HCT116 (cell line): ENCODE measurements around the gene ALOX15.

ENCODE experiments used
- CEBPB ChIP-seq: IDR thresholded peaks from 2 replicates; pipeline ENCODE4 v1.6.1; 2012; ENCODE audit warnings: low read depth
- CTCF ChIP-seq, 3 experiments: fragments of 200-600 bp in 1 of 3; sonication (generic) in 1 of 3; IDR thresholded peaks in 2 of 3; conservative IDR thresholded peaks in 1 of 3; 2 replicates each; pipeline ENCODE4 v1.5.1; 2012 to 2017; ENCODE audit warnings: low read depth in 2 of 3, low read length in 2 of 3, antibody characterized with exemption in 1 of 3, borderline replicate concordance in 1 of 3, control low read depth in 1 of 3, mild to moderate bottlenecking in 1 of 3, mixed read lengths in 1 of 3, mixed run types in 1 of 3, moderate library complexity in 1 of 3; ENCODE audit not compliant: insufficient read depth in 1 of 3
- EZH2 ChIP-seq: fragments of 200-600 bp; sonication (generic); IDR thresholded peaks from 2 replicates; pipeline ENCODE4 v1.6.1; 2017; ENCODE audit warnings: antibody characterized with exemption, mixed run types
- EZH2phosphoT487 ChIP-seq: fragments of 200-600 bp; IDR thresholded peaks from 2 replicates; pipeline ENCODE4 v1.6.1; 2018; ENCODE audit warnings: antibody characterized with exemption, borderline replicate concordance
- JUND ChIP-seq: IDR thresholded peaks from 2 replicates; pipeline ENCODE4 v1.6.1; 2012
- POLR2A ChIP-seq: IDR thresholded peaks from 2 replicates; pipeline ENCODE4 v1.7.0; 2011; ENCODE audit warnings: borderline replicate concordance; ENCODE audit not compliant: insufficient read depth, insufficient read length; ENCODE audit errors: extremely low read depth
- POLR2AphosphoS5 ChIP-seq: IDR thresholded peaks from 2 replicates; pipeline ENCODE4 v1.6.1; 2011; ENCODE audit warnings: mild to moderate bottlenecking, low read depth, low read length, moderate library complexity
- SIN3A ChIP-seq: IDR thresholded peaks from 2 replicates; pipeline ENCODE4 v1.6.1; 2012; ENCODE audit warnings: low read depth
- TCF7L2 ChIP-seq: IDR thresholded peaks from 2 replicates; pipeline ENCODE4 v1.7.0; 2011; ENCODE audit warnings: borderline replicate concordance, inconsistent platforms; ENCODE audit not compliant: insufficient read depth, insufficient read length; ENCODE audit errors: extremely low read depth
- YY1 ChIP-seq: IDR thresholded peaks from 2 replicates; pipeline ENCODE4 v1.6.1; 2011; ENCODE audit warnings: low read length, low read depth, moderate library complexity, mild to moderate bottlenecking; ENCODE audit not compliant: insufficient replicate concordance; ENCODE audit errors: extremely low read depth
- ZNF274 ChIP-seq: fragments of 200-500 bp; sonication (Bioruptor generic); IDR thresholded peaks from 2 replicates; pipeline ENCODE4 v1.6.1; 2014; ENCODE audit warnings: mild to moderate bottlenecking, low read depth, low read length, inconsistent platforms
- TF ChIP-seq, protein P1 (sequence below): IDR thresholded peaks from 2 replicates; pipeline ENCODE4 v1.6.1; 2011; ENCODE audit warnings: mild to moderate bottlenecking, low read length, moderate library complexity; ENCODE audit not compliant: insufficient replicate concordance; ENCODE audit errors: extremely low read depth

- TF ChIP-seq CTCF (IDR thresholded peaks at IDR 0.05 in 2 of 3, conservative IDR thresholded peaks at IDR 0.05 in 1 of 3; ENCODE audit: borderline replicate concordance in 1 of 3, insufficient read depth in 1 of 3, low read depth in 2 of 3, low read length in 2 of 3) (no peak), EZH2phosphoT487 (no peak), POLR2A (no peak), EZH2 (no peak), CEBPB (no peak), TCF7L2 (no peak), SIN3A (no peak), JUND (no peak), YY1 (no peak), POLR2AphosphoS5 (no peak), ZNF274 (no peak)
- TF ChIP-seq, protein P1, sequence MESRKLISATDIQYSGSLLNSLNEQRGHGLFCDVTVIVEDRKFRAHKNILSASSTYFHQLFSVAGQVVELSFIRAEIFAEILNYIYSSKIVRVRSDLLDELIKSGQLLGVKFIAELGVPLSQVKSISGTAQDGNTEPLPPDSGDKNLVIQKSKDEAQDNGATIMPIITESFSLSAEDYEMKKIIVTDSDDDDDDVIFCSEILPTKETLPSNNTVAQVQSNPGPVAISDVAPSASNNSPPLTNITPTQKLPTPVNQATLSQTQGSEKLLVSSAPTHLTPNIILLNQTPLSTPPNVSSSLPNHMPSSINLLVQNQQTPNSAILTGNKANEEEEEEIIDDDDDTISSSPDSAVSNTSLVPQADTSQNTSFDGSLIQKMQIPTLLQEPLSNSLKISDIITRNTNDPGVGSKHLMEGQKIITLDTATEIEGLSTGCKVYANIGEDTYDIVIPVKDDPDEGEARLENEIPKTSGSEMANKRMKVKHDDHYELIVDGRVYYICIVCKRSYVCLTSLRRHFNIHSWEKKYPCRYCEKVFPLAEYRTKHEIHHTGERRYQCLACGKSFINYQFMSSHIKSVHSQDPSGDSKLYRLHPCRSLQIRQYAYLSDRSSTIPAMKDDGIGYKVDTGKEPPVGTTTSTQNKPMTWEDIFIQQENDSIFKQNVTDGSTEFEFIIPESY = no peak
Observed at GRCh38 chr17:4617090-4617489, 24.4 kb downstream of the ALOX15 start.
